Measurements from ENCODE around the gene KLHL41.

The KLHL41 gene

DNA sequence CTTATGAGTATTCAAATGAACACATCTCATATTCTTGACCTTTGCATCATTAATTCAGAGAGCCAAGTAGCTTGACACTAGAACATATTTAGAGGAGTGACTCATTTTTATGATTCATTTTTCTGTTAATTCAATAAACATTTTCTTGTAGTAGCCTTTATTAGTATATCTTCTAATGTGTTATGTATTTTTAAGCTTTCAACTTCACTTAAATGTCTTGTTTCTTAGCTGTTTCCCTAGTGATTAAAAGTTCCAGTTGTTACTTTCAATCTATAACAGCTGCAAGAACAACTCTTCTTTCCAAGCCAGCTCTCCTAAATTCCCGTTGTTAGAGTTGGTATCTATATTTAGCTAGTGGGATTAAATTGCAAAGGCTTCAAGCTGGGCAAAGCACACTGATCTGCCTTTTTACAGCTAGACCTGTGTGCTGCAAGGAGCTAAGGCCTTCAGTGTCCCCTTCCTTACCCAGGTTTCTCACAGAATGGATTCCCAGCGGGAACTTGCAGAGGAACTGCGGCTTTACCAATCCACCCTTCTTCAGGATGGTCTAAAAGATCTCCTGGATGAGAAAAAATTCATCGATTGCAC, at the start of gene KLHL41:
TSS of gene KLHL41 (plus strand) at position 405 of the 588 bp plus-strand sequence. CDS start at position 482, 77 bp downstream.
- Mint-ChIP-seq H3K27me3 (no peaks in the 10 kb centered on the region), H3K36me3 (peaks cover 2 to 12% of the 10 kb centered on the region in 2 donors), H3K4me1 (peaks cover 0 to 6% of the 10 kb centered on the region in 2 donors), H3K27ac (no peak within 1 kb of the TSS), H3K4me3 (no peak within 1 kb of the TSS), H3K9me3 (no peaks in the 10 kb centered on the region)
- DNase-seq (no peak), ATAC-seq (replicated peaks) (no peak)

DNA sequence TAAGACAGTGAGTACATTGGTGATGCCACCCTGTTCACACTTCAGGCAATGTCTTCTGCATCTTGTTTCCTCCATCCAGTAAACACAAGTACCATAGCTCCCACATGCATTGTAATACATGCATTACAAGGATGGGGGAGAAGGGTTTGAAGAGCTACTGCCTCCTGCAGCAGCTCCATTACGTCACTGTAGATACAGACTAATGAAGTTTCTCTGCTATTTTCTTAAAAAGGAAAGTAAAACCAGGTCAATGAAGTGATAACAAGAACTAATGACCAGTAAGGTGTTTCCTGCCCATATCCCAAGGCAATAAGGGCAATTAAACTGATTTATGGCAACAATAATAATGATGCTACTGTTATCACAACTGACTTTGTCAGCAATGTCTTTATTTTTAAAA, 48.4 kb upstream of the KLHL41 start:
- Mint-ChIP-seq H3K4me3 (no peak overlapping the region), H3K27ac (no peak overlapping the region), H3K36me3 (no peaks in the 10 kb centered on the region), H3K27me3 (no peaks in the 10 kb centered on the region), H3K4me1 (no peaks in the 10 kb centered on the region), H3K9me3 (peaks cover 0 to 3% of the 10 kb centered on the region in 2 donors)
- DNase-seq, result no peak
- no peak for ATAC-seq (replicated peaks)

DNA sequence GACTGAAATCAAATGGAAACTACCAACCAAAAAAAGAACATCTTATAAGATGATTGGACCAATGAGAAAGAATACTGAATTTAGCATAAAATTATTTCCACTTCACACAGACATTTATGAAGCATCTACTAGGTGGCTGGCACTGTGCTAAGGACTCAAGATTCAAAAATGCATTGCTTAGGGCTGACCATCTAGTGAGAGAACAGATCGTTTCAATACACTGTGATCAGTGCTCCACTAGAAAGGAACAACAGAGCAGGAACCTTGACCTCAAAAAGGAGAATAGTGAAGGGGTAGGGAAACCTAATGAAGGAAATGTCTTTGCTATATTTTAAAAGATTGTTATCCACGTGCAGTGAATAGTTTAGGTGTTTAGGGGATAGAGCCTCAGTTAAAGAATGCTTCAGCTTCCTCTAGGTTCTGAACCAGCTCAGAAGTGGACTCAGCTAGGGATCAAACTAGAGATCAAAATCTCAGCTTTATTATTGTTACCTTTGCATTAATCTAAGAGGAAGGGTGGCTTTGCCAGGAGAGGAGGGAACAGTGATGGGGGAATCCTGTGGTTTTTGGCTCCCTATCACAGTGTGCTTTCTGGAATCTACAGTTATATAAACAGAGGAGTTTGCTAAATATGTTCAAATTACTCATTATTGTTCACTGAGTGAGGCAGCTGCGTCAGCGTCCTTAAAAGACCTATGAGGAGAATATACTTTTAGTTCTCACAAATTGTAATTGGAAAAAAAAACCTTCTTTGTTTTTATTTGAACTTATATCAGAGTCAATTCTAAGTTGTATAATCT, 46.4 kb upstream of the KLHL41 start:
- H3K9me3 Mint-ChIP-seq, result no peaks in the 10 kb centered on the region
- H3K27me3 Mint-ChIP-seq, result no peaks in the 10 kb centered on the region
- H3K4me3 Mint-ChIP-seq, result no peak overlapping the region
- DNase-seq, result no peak
- H3K36me3 Mint-ChIP-seq, result no peaks in the 10 kb centered on the region
- ATAC-seq (replicated peaks), result no peak
- H3K27ac Mint-ChIP-seq, result no peak overlapping the region
- H3K4me1 Mint-ChIP-seq, result no peaks in the 10 kb centered on the region

DNA sequence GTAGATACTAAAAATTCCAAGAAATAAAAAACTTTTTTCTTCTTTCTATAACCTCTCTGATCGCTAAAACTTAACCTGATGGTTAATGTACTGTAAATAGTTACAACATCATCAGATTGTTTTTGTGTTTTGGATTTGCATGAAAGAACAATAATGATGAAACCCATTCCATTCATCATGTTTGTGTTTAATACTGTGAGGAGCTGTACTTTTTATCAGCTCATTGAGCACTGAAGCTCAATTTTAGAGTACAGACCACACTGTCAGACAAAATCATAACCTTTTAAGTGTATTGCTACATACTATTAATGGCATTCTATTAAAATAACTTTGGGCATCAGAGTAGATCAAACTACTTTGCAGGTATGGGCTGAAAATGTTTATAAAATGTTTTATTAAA, 45.0 kb upstream of the KLHL41 start:
- Mint-ChIP-seq H3K4me1 (no peaks in the 10 kb centered on the region), H3K9me3 (no peaks in the 10 kb centered on the region), H3K4me3 (no peak overlapping the region), H3K27ac (no peak overlapping the region), H3K36me3 (no peaks in the 10 kb centered on the region), H3K27me3 (no peaks in the 10 kb centered on the region)
- DNase-seq (no peak), ATAC-seq (replicated peaks) (no peak)

DNA sequence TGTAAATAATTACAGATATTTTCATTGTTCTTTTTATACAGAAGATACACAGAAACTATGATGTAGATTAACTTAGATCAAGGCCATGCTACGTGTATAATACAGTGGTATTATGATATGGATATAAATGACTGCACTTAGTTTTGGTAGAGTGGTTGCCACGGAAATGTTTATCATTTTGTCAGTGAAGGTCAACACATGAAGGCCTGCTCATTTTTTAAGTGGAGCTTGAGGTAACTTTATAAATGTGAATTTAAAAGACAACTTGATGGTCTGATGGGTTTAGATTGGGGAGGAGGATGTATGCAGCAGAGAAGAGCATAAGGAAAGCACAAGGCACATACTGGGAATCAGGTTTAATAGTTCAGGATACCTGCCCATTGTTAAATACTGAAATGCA, 44.6 kb upstream of the KLHL41 start:
- no peak overlapping the region for H3K27ac Mint-ChIP-seq
- no peaks in the 10 kb centered on the region for H3K27me3 Mint-ChIP-seq
- H3K36me3 Mint-ChIP-seq, result no peaks in the 10 kb centered on the region
- no peak for DNase-seq
- peak; percentile 39 to 42 for ATAC-seq (replicated peaks)
- H3K4me3 Mint-ChIP-seq, result no peak overlapping the region
- H3K9me3 Mint-ChIP-seq, result no peaks in the 10 kb centered on the region
- H3K4me1 Mint-ChIP-seq, result no peaks in the 10 kb centered on the region

DNA sequence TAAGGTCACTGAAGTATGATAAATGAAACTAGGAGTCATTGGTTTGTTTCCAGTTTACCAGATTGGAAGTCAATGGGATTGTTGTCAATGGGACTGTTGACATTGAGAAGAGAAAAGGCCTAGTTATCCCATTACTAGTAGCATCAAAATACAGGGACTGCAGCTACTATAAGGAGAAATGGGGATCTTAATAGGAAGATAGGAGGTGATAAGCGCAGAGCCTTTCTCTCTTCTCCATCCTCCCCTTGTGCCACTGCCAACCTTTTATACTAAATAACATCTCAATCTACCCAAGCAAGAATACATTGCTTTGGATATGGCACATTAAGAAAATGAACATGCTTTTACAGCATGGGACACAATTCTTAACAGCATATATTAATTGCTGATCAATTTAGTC, 40.7 kb upstream of the KLHL41 start:
- Mint-ChIP-seq H3K27ac (no peak overlapping the region), H3K9me3 (no peaks in the 10 kb centered on the region), H3K27me3 (no peaks in the 10 kb centered on the region), H3K4me3 (no peak overlapping the region), H3K4me1 (no peaks in the 10 kb centered on the region), H3K36me3 (no peaks in the 10 kb centered on the region)
- DNase-seq, result no peak
- no peak for ATAC-seq (replicated peaks)

DNA sequence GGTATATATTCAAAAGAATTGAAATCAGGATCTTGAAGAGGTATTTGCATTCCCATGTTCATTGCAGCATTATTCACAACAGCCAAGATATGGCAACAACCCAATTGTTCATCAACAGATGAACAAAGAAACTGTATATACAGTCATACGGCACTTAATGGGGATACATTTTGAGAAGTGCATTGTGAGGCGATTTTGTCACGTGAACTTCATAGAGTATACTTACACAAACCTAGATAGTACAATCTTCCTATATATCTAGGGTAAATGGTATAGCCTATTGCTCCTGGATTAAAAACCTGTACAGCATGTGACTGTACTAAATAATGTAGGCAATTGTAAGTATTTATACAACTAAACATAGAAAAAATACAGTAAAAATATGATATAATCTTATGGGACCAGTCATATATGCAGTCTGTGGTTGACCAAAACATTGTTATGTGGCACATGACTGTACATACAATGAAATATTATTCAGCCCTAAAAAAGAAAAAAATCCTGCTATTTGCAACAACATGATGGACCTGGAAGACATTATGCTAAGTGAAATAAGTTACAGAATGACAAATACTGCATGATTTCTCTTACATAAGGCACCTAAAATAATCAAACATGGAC, 39.4 kb upstream of the KLHL41 start:
- no peak for ATAC-seq (replicated peaks)
- no peak overlapping the region for H3K4me3 Mint-ChIP-seq
- no peaks in the 10 kb centered on the region for H3K36me3 Mint-ChIP-seq
- no peak for DNase-seq
- no peaks in the 10 kb centered on the region for H3K4me1 Mint-ChIP-seq
- H3K27ac Mint-ChIP-seq, result no peak overlapping the region
- no peaks in the 10 kb centered on the region for H3K27me3 Mint-ChIP-seq
- no peaks in the 10 kb centered on the region for H3K9me3 Mint-ChIP-seq

DNA sequence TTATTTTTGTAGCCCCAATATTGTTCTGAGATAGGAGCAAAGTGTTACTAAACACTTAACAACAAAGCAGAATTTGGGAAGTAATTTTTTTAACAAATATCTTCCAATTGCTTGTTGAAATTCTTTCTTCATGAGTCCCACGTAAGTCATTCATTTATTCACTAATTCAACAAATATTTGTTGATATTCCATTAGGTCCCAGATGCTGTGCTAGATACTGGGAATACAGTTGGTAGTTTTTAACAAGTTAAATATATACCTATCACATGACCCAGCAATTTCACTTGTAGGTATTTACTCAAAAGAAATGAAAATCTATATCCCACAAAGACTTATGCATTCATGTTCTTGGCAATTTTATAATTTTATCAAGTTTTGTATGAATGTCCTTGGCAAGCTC, 37.3 kb upstream of the KLHL41 start:
- DNase-seq (no peak), ATAC-seq (replicated peaks) (no peak)
- H3K4me1 Mint-ChIP-seq, result no peaks in the 10 kb centered on the region
- H3K9me3 Mint-ChIP-seq, result no peaks in the 10 kb centered on the region
- H3K36me3 Mint-ChIP-seq, result no peaks in the 10 kb centered on the region
- H3K27ac Mint-ChIP-seq, result no peak overlapping the region
- H3K27me3 Mint-ChIP-seq, result no peaks in the 10 kb centered on the region
- no peak overlapping the region for H3K4me3 Mint-ChIP-seq

DNA sequence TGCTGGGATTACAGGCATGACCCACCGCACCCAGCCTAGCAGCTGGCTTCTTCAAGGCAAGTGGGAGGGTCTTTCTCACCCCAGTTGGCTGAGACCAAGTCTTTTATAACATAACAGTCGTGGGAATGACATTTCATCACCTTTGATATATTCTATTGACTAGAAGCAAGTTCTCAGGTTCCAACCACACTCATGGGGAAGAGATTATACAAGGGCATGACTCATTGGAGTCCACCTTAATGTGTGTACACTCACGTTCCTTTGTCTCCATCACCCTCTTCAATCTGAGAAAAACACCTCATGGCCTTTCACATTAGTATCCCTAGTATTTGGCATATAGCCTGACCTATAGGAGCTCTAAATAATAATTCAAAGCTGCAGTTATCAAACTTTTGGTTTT, 33.0 kb upstream of the KLHL41 start:
- Mint-ChIP-seq H3K4me1 (peaks cover 7 to 16% of the 10 kb centered on the region in 2 donors), H3K4me3 (no peak overlapping the region), H3K27me3 (peaks cover 5 to 10% of the 10 kb centered on the region in 2 donors), H3K27ac (no peak overlapping the region), H3K36me3 (no peaks in the 10 kb centered on the region), H3K9me3 (no peaks in the 10 kb centered on the region)
- ATAC-seq (replicated peaks) (no peak), DNase-seq (no peak)

DNA sequence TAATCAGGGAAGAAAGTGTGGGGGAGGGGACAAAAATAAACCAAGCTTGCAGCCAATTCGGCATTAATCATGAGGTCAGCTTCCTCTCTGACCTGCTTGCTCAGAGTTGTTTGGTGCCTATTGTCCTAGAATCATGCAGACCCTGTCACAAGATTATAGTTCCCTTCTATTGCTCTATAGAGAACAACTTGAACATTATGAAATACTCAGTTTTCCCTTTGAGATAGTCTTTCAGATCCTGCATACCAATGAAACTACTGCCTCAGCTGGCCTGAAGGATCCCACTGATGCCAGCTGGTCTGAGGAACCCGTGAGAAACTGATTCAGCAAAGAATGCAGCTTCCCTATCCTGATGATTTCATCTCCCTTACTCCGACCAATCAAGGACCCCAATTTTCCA, 31.2 kb upstream of the KLHL41 start:
- H3K27me3 Mint-ChIP-seq, result peaks cover 5 to 10% of the 10 kb centered on the region in 2 donors
- peaks cover 7 to 16% of the 10 kb centered on the region in 2 donors for H3K4me1 Mint-ChIP-seq
- H3K27ac Mint-ChIP-seq, result peak overlapping the region; percentile 44
- no peaks in the 10 kb centered on the region for H3K9me3 Mint-ChIP-seq
- H3K4me3 Mint-ChIP-seq, result peak overlapping the region; percentile 43 to 91
- no peak for DNase-seq
- no peak for ATAC-seq (replicated peaks)
- peaks cover under 1 to 2% of the 10 kb centered on the region in 2 donors for H3K36me3 Mint-ChIP-seq

DNA sequence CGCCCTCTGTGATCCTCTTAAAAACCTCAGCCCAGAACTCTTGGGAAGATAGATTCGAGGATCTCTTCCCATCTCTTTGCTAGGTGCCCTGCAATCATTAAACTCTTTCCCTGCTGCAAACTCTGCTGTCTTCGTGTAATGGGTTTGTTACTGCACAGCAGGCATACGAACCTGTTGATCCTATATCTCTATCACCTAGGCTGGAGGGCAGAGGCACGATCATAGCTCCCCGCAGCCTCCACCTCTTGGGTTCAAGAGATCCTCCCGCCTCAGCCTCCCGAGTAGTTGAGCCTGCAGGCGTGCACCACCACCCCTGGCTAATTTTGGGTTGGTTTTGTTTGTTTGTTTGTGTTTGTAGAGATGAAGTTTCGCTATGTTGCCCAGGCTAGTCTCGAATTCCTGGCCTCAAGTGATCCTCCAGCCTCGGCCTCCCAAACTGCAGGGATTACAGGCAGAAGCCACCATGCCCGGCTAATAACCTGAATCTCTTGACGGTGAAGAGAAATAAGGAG, 30.7 kb upstream of the KLHL41 start:
- Mint-ChIP-seq H3K27ac (peak overlapping the region; percentile 44), H3K27me3 (peaks cover 5 to 10% of the 10 kb centered on the region in 2 donors), H3K4me1 (peaks cover 7 to 16% of the 10 kb centered on the region in 2 donors), H3K4me3 (peak overlapping the region; percentile 91 to 92), H3K9me3 (no peaks in the 10 kb centered on the region), H3K36me3 (peaks cover 2 to 5% of the 10 kb centered on the region in 2 donors)
- DNase-seq (no peak), ATAC-seq (replicated peaks) (no peak)

DNA sequence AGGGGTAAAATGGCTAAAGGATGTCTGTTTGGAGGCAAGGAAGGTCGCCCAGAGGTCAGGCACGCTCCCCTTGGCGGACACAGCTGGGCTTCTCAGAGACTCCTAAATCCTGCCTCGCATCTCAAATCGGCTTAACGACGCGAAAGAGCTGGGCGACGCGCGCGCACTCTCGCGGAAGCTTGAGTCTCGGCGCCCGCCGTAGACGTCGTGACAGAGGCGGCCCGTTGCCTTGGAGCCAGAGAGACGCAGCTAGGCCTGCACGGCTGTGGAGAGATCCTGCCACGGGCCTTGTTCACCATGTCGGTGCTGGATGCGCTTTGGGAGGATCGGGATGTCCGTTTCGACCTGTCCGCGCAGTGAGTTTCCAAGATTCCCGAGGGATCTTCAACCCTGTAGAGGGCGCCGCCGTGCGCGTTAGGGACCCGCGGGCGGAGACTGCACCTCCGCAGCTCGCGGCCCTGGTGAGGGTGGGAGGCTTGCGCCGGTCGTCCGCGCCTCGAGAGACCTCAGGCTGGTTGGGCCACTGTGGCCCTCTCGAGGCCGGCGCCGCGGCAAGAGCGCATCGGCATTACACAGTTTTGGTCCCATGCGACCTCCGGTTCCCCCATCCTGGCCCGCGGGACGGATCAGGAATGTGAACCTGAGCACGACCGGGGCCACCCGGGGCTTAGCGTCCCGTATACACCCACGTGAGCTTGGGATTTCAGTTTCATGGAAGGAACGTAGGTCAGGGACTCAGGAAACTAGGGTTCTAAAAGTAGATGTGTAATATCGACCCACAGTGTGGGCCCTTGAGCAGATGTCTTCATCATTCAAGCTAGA, 30.0 kb upstream of the KLHL41 start, which contains the start of gene BBS5:
TSS of gene BBS5 (plus strand) at position 238 of the 822 bp plus-strand sequence. CDS start at position 298, 60 bp downstream.
- Mint-ChIP-seq H3K27ac (peak within 1 kb of the TSS; percentile 84), H3K4me3 (peak within 1 kb of the TSS; percentile 91 to 92), H3K36me3 (peaks cover 2 to 6% of the 10 kb centered on the region in 2 donors), H3K4me1 (peaks cover 7 to 16% of the 10 kb centered on the region in 2 donors), H3K9me3 (no peaks in the 10 kb centered on the region), H3K27me3 (peaks cover 5 to 10% of the 10 kb centered on the region in 2 donors)
- peak; percentile 99 for ATAC-seq (replicated peaks)
- DNase-seq, result peak; percentile 77

DNA sequence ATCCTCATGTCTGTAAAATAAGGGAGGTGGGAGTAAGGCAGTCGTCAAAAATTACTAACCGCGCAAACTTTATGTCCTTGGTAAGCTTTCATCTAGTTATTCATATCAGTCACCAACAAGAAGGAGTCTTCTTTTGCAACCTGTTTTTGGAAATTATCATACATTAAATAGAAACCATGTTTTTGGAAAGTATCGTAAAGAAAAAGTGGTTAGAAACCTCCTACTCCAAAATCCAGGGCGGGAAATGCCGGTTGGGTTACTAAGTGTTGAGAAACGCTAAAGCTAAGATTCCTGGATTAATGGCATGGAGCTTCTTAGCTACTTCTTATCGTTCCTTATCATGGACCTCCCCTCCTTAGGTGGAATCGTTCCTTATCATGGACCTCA, 29.4 kb upstream of the KLHL41 start:
- Mint-ChIP-seq H3K27ac (peak overlapping the region; percentile 84), H3K4me3 (peak overlapping the region; percentile 91 to 92), H3K9me3 (no peaks in the 10 kb centered on the region), H3K36me3 (peaks cover 2 to 9% of the 10 kb centered on the region in 2 donors), H3K4me1 (peaks cover 7 to 16% of the 10 kb centered on the region in 2 donors), H3K27me3 (peaks cover 5 to 10% of the 10 kb centered on the region in 2 donors)
- ATAC-seq (replicated peaks) (no peak), DNase-seq (no peak)

DNA sequence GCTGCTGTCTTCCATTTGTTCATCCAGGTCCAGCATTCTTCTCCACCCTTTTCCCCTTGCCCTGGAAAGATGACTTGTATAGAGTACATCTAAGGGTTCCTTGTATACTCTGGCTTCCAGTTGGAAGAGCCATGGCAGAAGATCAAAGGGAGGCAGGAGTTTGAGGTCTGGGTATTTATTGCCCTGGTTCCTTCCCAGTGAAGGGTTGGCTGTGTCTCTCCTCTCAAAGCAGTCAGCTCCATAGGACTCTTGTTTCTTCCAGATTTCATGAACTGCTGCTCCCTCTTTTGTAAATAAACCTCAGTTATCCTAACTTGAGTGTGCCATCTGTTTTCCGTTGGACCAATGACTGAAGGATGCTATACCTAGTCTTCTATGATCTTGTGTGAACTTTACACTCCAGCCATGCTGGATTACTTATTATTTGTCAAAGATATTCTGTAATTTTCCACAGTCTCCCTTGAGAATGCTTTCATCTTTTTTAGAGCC, 23.8 kb upstream of the KLHL41 start:
- ATAC-seq (replicated peaks) (no peak), DNase-seq (no peak)
- H3K27ac Mint-ChIP-seq, result no peak overlapping the region
- peaks cover 4 to 17% of the 10 kb centered on the region in 2 donors for H3K36me3 Mint-ChIP-seq
- no peaks in the 10 kb centered on the region for H3K4me1 Mint-ChIP-seq
- H3K4me3 Mint-ChIP-seq, result no peak overlapping the region
- H3K9me3 Mint-ChIP-seq, result peaks cover 0 to under 1% of the 10 kb centered on the region in 2 donors
- no peaks in the 10 kb centered on the region for H3K27me3 Mint-ChIP-seq

All from stimulated activated naive B cell treated with anti-CD40 and anti-IgM and Interleukin-4, amounts not matched to agents 10 μg/mL and 1 μg/mL and 100 μg/mL, for 72 hours (primary cell).